NCI-H748 treated with DMSO at 0.1 percent for 48 hours (cell line): ENCODE results near the gene DOLPP1.

Experiments used
- DNase-seq: peaks from one replicate; lab custom pipeline; 2025; lab: John Stamatoyannopoulos, UW

Gene DOLPP1

DNA sequence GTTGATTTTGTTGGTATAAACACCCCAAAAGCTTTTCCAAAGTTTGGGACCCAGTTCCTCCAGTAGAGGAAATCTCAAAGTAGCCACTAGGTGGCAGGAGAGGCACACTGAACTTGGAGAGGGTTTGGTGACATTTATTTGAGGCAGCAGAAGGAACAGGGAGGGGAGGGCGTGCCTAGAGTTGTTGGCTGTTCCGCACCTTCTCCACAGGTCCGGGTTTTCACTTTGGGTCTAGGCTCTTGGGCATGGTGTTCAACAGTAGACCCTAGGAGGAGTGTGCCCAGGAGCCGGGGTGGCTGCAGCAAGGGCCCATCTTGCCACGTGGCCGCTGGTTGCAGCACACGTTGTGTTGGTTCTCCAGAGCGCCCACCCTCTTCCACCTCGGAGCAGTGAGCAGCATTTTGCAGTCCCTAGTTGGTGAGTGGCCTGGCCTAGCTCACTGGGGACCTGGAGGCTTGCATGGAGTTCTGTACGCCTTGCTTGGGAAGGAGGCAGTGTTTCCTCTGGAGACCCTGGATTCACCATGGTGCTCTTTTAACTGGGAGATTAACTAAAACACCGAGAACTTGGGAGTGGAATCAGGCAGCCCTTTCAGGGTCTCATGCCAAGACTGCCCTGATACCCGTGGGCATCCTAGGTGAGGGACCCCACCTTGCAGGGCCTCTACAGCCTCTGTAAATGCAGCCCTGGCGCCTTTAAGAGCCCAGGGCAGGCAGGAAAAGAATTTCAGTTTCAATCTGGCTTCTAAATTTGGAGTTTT, 58.5 kb downstream of the DOLPP1 start:
- DNase-seq = peak; percentile 53

DNA sequence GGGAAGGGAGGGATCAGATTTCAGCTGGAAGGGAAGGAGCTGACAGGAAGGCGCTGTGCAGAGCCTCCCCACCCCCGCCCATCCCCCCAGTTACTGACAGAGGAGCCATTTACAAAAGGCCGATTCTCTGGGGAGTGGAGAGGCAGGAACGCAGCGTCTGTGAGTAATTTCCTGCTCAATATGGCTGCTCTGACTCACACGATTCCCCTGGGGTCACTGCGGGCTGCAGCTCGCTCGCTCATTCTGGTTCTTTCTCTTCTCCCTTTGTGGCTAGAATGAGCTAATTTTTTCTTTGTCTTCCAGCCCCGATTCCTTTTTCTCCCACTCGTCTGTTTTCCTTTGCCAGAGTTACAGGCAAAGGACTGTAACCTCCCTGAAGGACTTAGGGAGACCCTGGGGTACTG, 59.1 kb downstream of the DOLPP1 start:
- no peak for DNase-seq
